K562 (cell line): ENCODE measurements around the gene GKN1. TPM values are rescaled to one million over a fixed set of nuclear protein-coding genes. Genes with fewer than 3 reads are reported as not detected.

Source experiments
- ATAC-seq: fragments of 200-7000 bp; cut with Tn5 transposase; 3 replicates; pipeline ENCODE4 v1.9.1; 2020; ENCODE audit warnings: moderate library complexity
- BruUV-seq: library from RNA; stranded (reverse); fragments of 400-500 nt; replicated peaks from 2 replicates; lab custom pipeline; 2021; lab: Mats Ljungman, UMichigan
- CTCF ChIA-PET: fragments of 300-600 bp; formaldehyde crosslinking; extraction: SDS; loops from one replicate; lab custom pipeline; 2021; ENCODE audit warnings: low intra/inter-chr PET ratio; lab: Yijun Ruan, JAX
- POLR2A ChIA-PET: fragments of 300-600, 350-650 bp; sonication (Branson Sonifier 250); formaldehyde crosslinking; extraction: SDS; loops from one replicate; lab custom pipeline; 2021; ENCODE audit warnings: antibody characterized with exemption, inconsistent platforms; lab: Yijun Ruan, JAX
- DNase-seq, 4 experiments: peaks; one replicate each; pipeline versions ENCODE4 v3.0.0 to v3.0.0-alpha.2; 2011 to 2018; ENCODE audit warnings: low spot score in 3 of 4, mixed read lengths in 3 of 4; ENCODE audit errors: extremely low read depth in 1 of 4
- FAIRE-seq: peaks from 2 replicates; lab custom pipeline; 2011; peaks lifted over from hg19 to GRCh38; lab: Jason Lieb, UNC
- H2AFZ ChIP-seq: 2 replicates; pipeline ENCODE4 v1.6.0; 2011; ENCODE audit warnings: low read depth, low read length, control low read depth, inconsistent platforms
- H3K27ac ChIP-seq: fragments of 200-600 bp; 3 replicates; pipeline ENCODE4 v1.8.0; 2011; ENCODE audit warnings: low read depth, mild to moderate bottlenecking, control low read depth, inconsistent platforms, low read length, moderate library complexity, mixed read lengths; ENCODE audit errors: extremely low read depth
- H3K27me3 ChIP-seq, 2 experiments: fragments of 300-600 bp in 1 of 2; 2 replicates in 1 of 2; 3 replicates in 1 of 2; pipeline versions ENCODE4 v1.6.0 to v1.8.0; 2011; ENCODE audit warnings: inconsistent platforms in 2 of 2, low read length in 2 of 2, mild to moderate bottlenecking in 1 of 2, mixed read lengths in 1 of 2, moderate library complexity in 1 of 2; ENCODE audit not compliant: control insufficient read depth in 2 of 2, insufficient read depth in 2 of 2
- H3K36me3 ChIP-seq: fragments of 300-600 bp; 3 replicates; pipeline ENCODE4 v1.8.0; 2011; ENCODE audit warnings: mild to moderate bottlenecking, low read length, inconsistent platforms; ENCODE audit not compliant: control insufficient read depth, insufficient read depth
- H3K4me1 ChIP-seq, 2 experiments: fragments of 200-600 bp in 1 of 2; replicated peaks in 1 of 2; 2 replicates in 1 of 2; 3 replicates in 1 of 2; pipeline versions ENCODE4 v1.5.1 to v1.8.0; 2011; ENCODE audit warnings: inconsistent platforms in 2 of 2, low read length in 2 of 2, mild to moderate bottlenecking in 1 of 2, mixed read lengths in 1 of 2, moderate library complexity in 1 of 2; ENCODE audit not compliant: control insufficient read depth in 2 of 2, insufficient read depth in 2 of 2
- H3K4me2 ChIP-seq: 2 replicates; pipeline ENCODE4 v1.6.1; 2011; ENCODE audit warnings: low read length, control low read depth, inconsistent platforms, mixed read lengths; ENCODE audit not compliant: insufficient read depth
- H3K4me3 ChIP-seq: fragments of 200-600 bp; sonication (generic), shearing (Covaris generic); 2 replicates; pipeline ENCODE4 v1.5.1; 2016; ENCODE audit warnings: control low read depth, inconsistent platforms
- H3K79me2 ChIP-seq: fragments of 200-600 bp; 3 replicates; pipeline ENCODE4 v1.8.0; 2011; ENCODE audit warnings: low read length, inconsistent platforms; ENCODE audit not compliant: control insufficient read depth, insufficient read depth
- H3K9ac ChIP-seq, 2 experiments: 2 replicates each; pipeline versions ENCODE4 v1.6.0 to v1.6.1; 2011; ENCODE audit warnings: low read depth in 2 of 2, low read length in 2 of 2, control low read depth in 1 of 2, inconsistent platforms in 1 of 2, mild to moderate bottlenecking in 1 of 2, mixed read lengths in 1 of 2; ENCODE audit not compliant: insufficient read depth in 1 of 2
- H3K9me1 ChIP-seq: one replicate; pipeline ENCODE4 v1.6.0; 2011; ENCODE audit warnings: inconsistent platforms, mild to moderate bottlenecking, low read length, moderate library complexity; ENCODE audit not compliant: control insufficient read depth, insufficient read depth
- H3K9me3 ChIP-seq: replicated peaks from 2 replicates; pipeline ENCODE4 v1.5.1; 2011; ENCODE audit warnings: low read depth, low read length, inconsistent platforms; ENCODE audit not compliant: control insufficient read depth, insufficient read depth
- H4K20me1 ChIP-seq: replicated peaks from 2 replicates; pipeline ENCODE4 v1.6.1; 2011; ENCODE audit warnings: low read length, inconsistent platforms, mixed read lengths; ENCODE audit not compliant: control insufficient read depth, insufficient read depth
- BRF2 ChIP-seq: IDR thresholded peaks from 3 replicates; pipeline ENCODE4 v1.6.1; 2011; ENCODE audit warnings: borderline replicate concordance, mild to moderate bottlenecking; ENCODE audit not compliant: insufficient read length, insufficient read depth
- HMG20B ChIP-seq: fragments of 250-450 bp; sonication (Bioruptor Pico); IDR thresholded peaks from 2 replicates; pipeline ENCODE4 v1.5.0; 2021; ENCODE audit warnings: mild to moderate bottlenecking
- MAFG ChIP-seq: fragments of 450-650 bp; conservative IDR thresholded peaks from 2 replicates; pipeline ENCODE4 v1.6.1; 2016; ENCODE audit warnings: missing genetic modification characterization, missing compliant biosample characterization
- SFPQ ChIP-seq: fragments of 200-400 bp; formaldehyde crosslinking; IDR thresholded peaks from 2 replicates; pipeline ENCODE4 v1.6.1; 2017; ENCODE audit warnings: mild to moderate bottlenecking, low read depth, low read length, moderate library complexity
- TRIM25 ChIP-seq: fragments of 450-650 bp; IDR thresholded peaks from 2 replicates; pipeline ENCODE4 v1.7.0; 2016; ENCODE audit warnings: borderline replicate concordance
- TSC22D4 ChIP-seq: fragments of 450-650 bp; IDR thresholded peaks from 2 replicates; pipeline ENCODE4 v1.6.1; 2016; ENCODE audit warnings: missing genetic modification characterization, missing biosample characterization, control low read depth
- USF2 ChIP-seq: sonication (generic); formaldehyde crosslinking; IDR thresholded peaks from 2 replicates; pipeline ENCODE4 v1.5.0; 2020; ENCODE audit warnings: missing genetic modification reagents
- ZBTB7A ChIP-seq: IDR thresholded peaks from 2 replicates; pipeline ENCODE4 v1.6.1; 2011; ENCODE audit warnings: low read depth, mild to moderate bottlenecking, low read length, moderate library complexity, borderline replicate concordance; ENCODE audit not compliant: control insufficient read depth
- ZEB2 ChIP-seq: fragments of 450-650 bp; IDR thresholded peaks from 2 replicates; pipeline ENCODE4 v1.6.1; 2016
- ZNF354B ChIP-seq: fragments of 250-450 bp; sonication (Bioruptor Pico); IDR thresholded peaks from 2 replicates; pipeline ENCODE4 v1.4.0; 2020
- ZNF444 ChIP-seq: fragments of 250-450 bp; sonication (Bioruptor Pico); IDR thresholded peaks from 2 replicates; pipeline ENCODE4 v1.4.0; 2020; ENCODE audit warnings: mild to moderate bottlenecking, moderate library complexity
- ZNF75A ChIP-seq: fragments of 450-650 bp; formaldehyde crosslinking; IDR thresholded peaks from 2 replicates; pipeline ENCODE4 v1.4.0; 2020; ENCODE audit warnings: mild to moderate bottlenecking
- WGBS: fragments of 100-300 bp; shearing (Covaris generic); methylation state at CpG from one replicate; pipeline ENCODE4 v1.1.6; 2016; ENCODE audit warnings: low coverage, mixed read lengths; ENCODE audit not compliant: insufficient coverage; ENCODE audit errors: missing lambda C conversion rate; 5-methylcytosine and 5-hydroxymethylcytosine counted together
- in situ Hi-C: fragments of 300-500 bp; cut with MboI; formaldehyde crosslinking; loops from 4 replicates; pipeline ENCODE4 v1.15.0; 2018; ENCODE audit warnings: inconsistent platforms, mixed read lengths
- intact Hi-C: fragments of 100-400 bp; cut with micrococcal nuclease; formaldehyde crosslinking; loops from 2 replicates; pipeline ENCODE4 v1.14.2; 2022
- polyA plus RNA-seq, 8 experiments: library from polyadenylated mRNA; depleted of rRNA in 4 of 8; stranded (reverse) in 5 of 8; unstranded in 3 of 8; fragments of >200 nt; fragmentation: Nextera tagmentation in 2 of 8; fragmentation: Illumina TruSeq in 1 of 8; extraction: Ambion mirVana in 2 of 8; extraction: Trizol in 1 of 8; gene quantifications; 2 replicates each; pipeline versions ENCODE4 v1.2.1 to v1.2.3, GENCODE V29; 2011 to 2014; ENCODE audit warnings: inconsistent platforms in 1 of 8, missing spikeins in 1 of 8
- total RNA-seq, 7 experiments: library from RNA; depleted of rRNA in 6 of 7; stranded (reverse); fragments of >200 nt in 6 of 7; fragmentation: Illumina TruSeq in 2 of 7; extraction: Trizol in 2 of 7; gene quantifications; 2 replicates each; pipeline versions ENCODE4 v1.2.1 to v1.2.3, GENCODE V29; 2011 to 2021; ENCODE audit warnings: low replicate concordance in 1 of 7

GKN1 gene
- total and polyA plus RNA-seq, 9 of the 15 experiments (the other 6 are each of a cell fraction or from before 2014, with no cell fraction given) = not detected

- Histone ChIP-seq H3K4me1 (no peaks in the 10 kb centered on the region), H2AFZ (no peak overlapping the region), H3K27ac (no peak overlapping the region), H3K4me2 (no peak overlapping the region), H4K20me1 (no peaks in the 10 kb centered on the region), H3K9ac (no peak overlapping the region), H3K36me3 (no peaks in the 10 kb centered on the region), H3K9me3 (no peaks in the 10 kb centered on the region), H3K27me3 (peaks cover 3 to 28% of the 10 kb centered on the region in 2 experiments; a peak in 3 of 5 replicates), H3K9me1 (no peaks in the 10 kb centered on the region), H3K79me2 (no peaks in the 10 kb centered on the region), H3K4me3 (no peak overlapping the region)
- intact Hi-C loops (no loop called here), in situ Hi-C loops (no loop called here)
- ChIA-PET CTCF (no interaction called here), POLR2A (interaction anchor here (0.6 to 1.2 kb wide), 2 partner anchors 214 to 224 kb away, joined by 3 to 4 read pairs; no protein-coding TSS in a partner anchor)
- DNase-seq = no peak
- 0% methylated on average over 5 of the region's 5 CpGs for WGBS
- no peak for FAIRE-seq
- no TSS peak for BruUV-seq
- ATAC-seq = no peak; the same call in 2 of the 3 replicates
- TF ChIP-seq BRF2 = no peak
- no peak for TF ChIP-seq ZNF75A (CRISPR knock-in tag)
- TF ChIP-seq ZBTB7A = no peak
- no peak for TF ChIP-seq TSC22D4 (tag)
- TF ChIP-seq SFPQ = no peak
- TF ChIP-seq ZNF354B = no peak
- TF ChIP-seq USF2 (CRISPR knock-in tag) = no peak
- TF ChIP-seq MAFG (tag) = no peak
- no peak for TF ChIP-seq ZNF444 (CRISPR knock-in tag)
- no peak for TF ChIP-seq HMG20B
- no peak for TF ChIP-seq TRIM25
- no peak for TF ChIP-seq ZEB2
These were observed 36.9 kb upstream of the GKN1 start for GRCh38 chr2:68937346-68938055.
